ENCODE results near the gene GPSM1.
A peak's percentile ranks its signal among the peaks of the same experiment; 100 is the strongest.

The GPSM1 gene

DNA sequence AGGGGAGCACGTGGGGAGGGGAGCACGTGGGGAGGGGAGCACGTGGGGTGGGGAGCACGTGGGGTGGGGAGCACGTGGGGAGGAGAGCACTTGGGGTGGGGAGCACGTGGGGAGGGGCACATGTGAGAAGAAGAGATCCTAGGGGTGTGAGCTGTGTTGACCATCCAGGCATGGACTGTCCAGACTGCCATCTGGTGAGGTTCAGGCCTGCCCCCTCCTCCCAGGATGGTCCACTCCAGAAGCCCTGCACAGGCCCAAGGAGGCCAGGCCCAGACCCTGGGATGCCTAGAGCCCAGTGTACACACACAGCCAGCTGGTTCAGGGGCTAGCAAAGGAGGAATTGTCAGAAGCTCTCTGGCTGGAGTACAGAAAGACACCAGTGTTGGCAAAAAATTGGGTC, 70.3 kb downstream of the GPSM1 start:
- DNase-seq (ENCODE audit: low read depth, low spot score), result no peak
- Histone ChIP-seq H3K9ac (ENCODE audit: insufficient read length) (no peak overlapping the region), H3K4me3 (no peak overlapping the region), H3K36me3 (ENCODE audit: insufficient read depth, low read length) (peaks cover 47% of the 10 kb centered on the region), H3K9me3 (ENCODE audit: low read depth, low read length) (no peaks in the 10 kb centered on the region), H3K27ac (no peak overlapping the region)
- TF ChIP-seq EZH2 (IDR thresholded peaks at IDR 0.05) (no peak), POLR2AphosphoS5 (IDR thresholded peaks at IDR 0.05; ENCODE audit: borderline replicate concordance, low read depth, low read length) (no peak)

- no peak for DNase-seq (ENCODE audit: low read depth, low spot score)
- no peaks in the 10 kb centered on the region for H3K9me3 ChIP-seq (ENCODE audit: low read depth, low read length)
- H3K36me3 ChIP-seq (ENCODE audit: insufficient read depth, low read length), result peaks cover 43% of the 10 kb centered on the region
- no peak overlapping the region for H3K9ac ChIP-seq (ENCODE audit: insufficient read length)
- H3K27ac ChIP-seq, result no peak overlapping the region
- H3K4me3 ChIP-seq, result peak overlapping the region; percentile 92; the same call in 1 of the 2 replicates
- TF ChIP-seq FOXP2 (optimal IDR thresholded peaks at IDR 0.05; ENCODE audit: control extremely low read depth, extremely low read length, insufficient read depth), result no peak
- TF ChIP-seq POLR2AphosphoS5 (IDR thresholded peaks at IDR 0.05; ENCODE audit: borderline replicate concordance, low read depth, low read length), result no peak
- no peak for TF ChIP-seq EZH2 (IDR thresholded peaks at IDR 0.05)
Measured at GRCh38 chr9:136398286-136398685, 70.9 kb downstream of the GPSM1 start.

DNA sequence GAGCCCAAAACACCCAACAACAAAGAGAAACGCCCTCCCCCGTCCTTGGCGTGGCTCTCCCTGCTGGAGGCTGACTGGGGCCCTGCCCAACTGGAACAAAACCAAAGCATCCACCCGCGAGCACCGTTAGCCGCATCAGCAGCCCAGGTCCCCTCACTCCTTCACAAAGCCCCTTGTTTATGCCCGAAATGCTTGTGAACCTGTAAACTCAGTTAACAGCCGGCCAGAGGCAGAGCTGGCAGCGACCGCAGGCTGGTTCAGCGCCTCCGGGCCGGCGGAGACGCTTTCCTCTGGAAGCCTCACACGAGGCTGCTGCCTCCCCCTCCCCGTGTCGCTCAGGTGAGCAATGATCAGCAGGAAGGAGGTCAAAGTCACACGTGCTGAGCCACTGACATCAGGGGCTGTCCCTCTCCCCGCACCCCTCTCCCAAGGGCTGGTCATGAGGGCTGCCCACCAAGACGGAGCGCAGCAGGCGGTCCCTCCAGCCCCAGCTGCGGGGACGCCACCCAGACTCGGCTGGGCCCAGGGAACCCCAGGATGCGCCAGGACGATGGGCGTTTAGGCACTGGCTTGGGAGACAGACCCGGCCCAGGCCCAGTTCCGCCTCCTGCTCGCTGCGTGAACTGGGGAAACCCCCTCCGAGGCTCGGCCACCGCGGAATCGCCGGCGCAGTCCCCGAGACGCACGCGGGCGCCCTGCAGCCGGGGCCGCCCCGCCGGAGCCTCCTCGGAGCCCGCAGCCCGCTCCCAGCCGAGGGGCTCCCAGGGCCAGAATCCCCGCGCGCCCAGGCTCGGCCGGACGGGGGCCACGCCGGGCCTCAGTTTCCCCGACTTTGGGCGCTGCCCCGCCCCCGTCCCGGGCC, 72.1 kb downstream of the GPSM1 start:
- Histone ChIP-seq H3K9me3 (ENCODE audit: low read depth, low read length) (no peaks in the 10 kb centered on the region), H3K27ac (no peak overlapping the region), H3K4me3 (peak overlapping the region; percentile 92), H3K9ac (ENCODE audit: insufficient read length) (peak overlapping the region; percentile 89), H3K36me3 (ENCODE audit: insufficient read depth, low read length) (peaks cover 44% of the 10 kb centered on the region)
- DNase-seq (ENCODE audit: low read depth, low spot score), result no peak
- TF ChIP-seq EZH2 (IDR thresholded peaks at IDR 0.05), result no peak
- TF ChIP-seq POLR2AphosphoS5 (IDR thresholded peaks at IDR 0.05; ENCODE audit: borderline replicate concordance, low read depth, low read length), result no peak
- no peak for TF ChIP-seq FOXP2 (optimal IDR thresholded peaks at IDR 0.05; ENCODE audit: control extremely low read depth, extremely low read length, insufficient read depth)

GRCh38 chr9:136400038-136400834, 72.9 kb downstream of the GPSM1 start, which contains the start of gene SNAPC4:
SNAPC4 (minus strand) TSS chr9:136400170; CDS start chr9:136398428, 1,742 bp downstream.
- Histone ChIP-seq H3K9me3 (ENCODE audit: low read depth, low read length) (no peaks in the 10 kb centered on the region), H3K4me3 (peak within 1 kb of the TSS; percentile 92), H3K36me3 (ENCODE audit: insufficient read depth, low read length) (peaks cover 44% of the 10 kb centered on the region), H3K27ac (0 out of 2 replicates have a peak within 1 kb of the TSS, but pooled peaks have one; percentile 36), H3K9ac (ENCODE audit: insufficient read length) (peak within 1 kb of the TSS; percentile 89)
- peak; percentile 86 for TF ChIP-seq FOXP2 (optimal IDR thresholded peaks at IDR 0.05; ENCODE audit: control extremely low read depth, extremely low read length, insufficient read depth)
- peak; percentile 85 for TF ChIP-seq POLR2AphosphoS5 (IDR thresholded peaks at IDR 0.05; ENCODE audit: borderline replicate concordance, low read depth, low read length)
- TF ChIP-seq EZH2 (IDR thresholded peaks at IDR 0.05), result no peak
- DNase-seq (ENCODE audit: low read depth, low spot score), result no peak

- Histone ChIP-seq H3K36me3 (ENCODE audit: insufficient read depth, low read length) (peaks cover 41% of the 10 kb centered on the region), H3K9me3 (ENCODE audit: low read depth, low read length) (no peaks in the 10 kb centered on the region), H3K4me3 (no peak overlapping the region), H3K27ac (peak overlapping the region; percentile 54; the same call in 1 of the 2 replicates), H3K9ac (ENCODE audit: insufficient read length) (no peak overlapping the region)
- no peak for TF ChIP-seq FOXP2 (optimal IDR thresholded peaks at IDR 0.05; ENCODE audit: control extremely low read depth, extremely low read length, insufficient read depth)
- no peak for TF ChIP-seq POLR2AphosphoS5 (IDR thresholded peaks at IDR 0.05; ENCODE audit: borderline replicate concordance, low read depth, low read length)
- no peak for TF ChIP-seq EZH2 (IDR thresholded peaks at IDR 0.05)
- DNase-seq (ENCODE audit: low read depth, low spot score), result no peak
Measured at GRCh38 chr9:136401173-136401922, 74.0 kb downstream of the GPSM1 start.

DNA sequence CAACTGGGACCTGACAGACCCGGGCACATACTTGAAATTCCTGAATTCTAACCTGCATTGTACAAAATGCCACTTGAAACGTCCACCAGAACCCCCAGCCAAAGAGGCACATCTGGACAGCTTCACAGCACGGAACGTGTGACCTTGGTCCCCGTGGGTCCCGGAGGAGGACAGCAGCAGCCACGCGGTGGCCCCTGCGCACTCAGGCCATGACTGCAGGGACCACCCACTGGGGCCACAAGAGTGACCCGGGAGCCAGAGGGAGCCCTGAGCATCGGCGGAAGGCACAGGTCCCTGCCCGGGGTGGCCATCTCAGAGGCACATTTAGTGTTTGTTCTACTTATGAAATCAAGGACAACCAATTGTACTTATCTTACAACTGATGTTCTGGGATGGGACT, 74.7 kb downstream of the GPSM1 start:
- Histone ChIP-seq H3K9ac (ENCODE audit: insufficient read length) (no peak overlapping the region), H3K27ac (peak overlapping the region; percentile 75; the same call in 1 of the 2 replicates), H3K36me3 (ENCODE audit: insufficient read depth, low read length) (peaks cover 39% of the 10 kb centered on the region), H3K9me3 (ENCODE audit: low read depth, low read length) (no peaks in the 10 kb centered on the region), H3K4me3 (no peak overlapping the region)
- TF ChIP-seq POLR2AphosphoS5 (IDR thresholded peaks at IDR 0.05; ENCODE audit: borderline replicate concordance, low read depth, low read length) (no peak), EZH2 (IDR thresholded peaks at IDR 0.05) (no peak), FOXP2 (optimal IDR thresholded peaks at IDR 0.05; ENCODE audit: control extremely low read depth, extremely low read length, insufficient read depth) (no peak)
- no peak for DNase-seq (ENCODE audit: low read depth, low spot score)

- Histone ChIP-seq H3K9me3 (ENCODE audit: low read depth, low read length) (no peaks in the 10 kb centered on the region), H3K36me3 (ENCODE audit: insufficient read depth, low read length) (peaks cover 47% of the 10 kb centered on the region), H3K9ac (ENCODE audit: insufficient read length) (peak overlapping the region; percentile 32), H3K27ac (peak overlapping the region; percentile 36; the same call in 1 of the 2 replicates), H3K4me3 (no peak overlapping the region)
- TF ChIP-seq POLR2AphosphoS5 (IDR thresholded peaks at IDR 0.05; ENCODE audit: borderline replicate concordance, low read depth, low read length) (no peak), EZH2 (IDR thresholded peaks at IDR 0.05) (no peak)
- no peak for DNase-seq (ENCODE audit: low read depth, low spot score)
Measured at GRCh38 chr9:136403538-136403914, 76.2 kb downstream of the GPSM1 start.
